HepG2 (cell line): ENCODE measurements around the gene MMP24OS. TPM values are rescaled to one million over a fixed set of nuclear protein-coding genes. Genes with fewer than 3 reads are reported as not detected.

ENCODE experiments used
- CREM ChIP-seq, 2 experiments: sonication (generic) in 1 of 2; formaldehyde crosslinking in 1 of 2; IDR thresholded peaks; 2 replicates each; pipeline versions ENCODE4 v1.4.0 to v1.6.1; 2016 to 2020; ENCODE audit warnings: antibody characterized with exemption in 1 of 2, mild to moderate bottlenecking in 1 of 2, missing genetic modification reagents in 1 of 2
- HNF1B ChIP-seq: sonication (generic); formaldehyde crosslinking; IDR thresholded peaks from 2 replicates; pipeline ENCODE4 v1.5.1; 2020; ENCODE audit warnings: mild to moderate bottlenecking, moderate library complexity, missing genetic modification reagents
- HOMEZ ChIP-seq: IDR thresholded peaks from 2 replicates; pipeline ENCODE4 v1.6.1; 2016; ENCODE audit warnings: low read depth
- HOXA5 ChIP-seq: sonication (generic); formaldehyde crosslinking; IDR thresholded peaks from 2 replicates; pipeline ENCODE4 v1.4.0; 2020; ENCODE audit warnings: missing genetic modification reagents
- NFRKB ChIP-seq: fragments of 450-650 bp; IDR thresholded peaks from 2 replicates; pipeline ENCODE4 v1.6.1; 2017
- PATZ1 ChIP-seq: sonication (generic); formaldehyde crosslinking; IDR thresholded peaks from 2 replicates; pipeline ENCODE4 v1.4.0; 2020; ENCODE audit warnings: missing genetic modification reagents
- RCOR2 ChIP-seq: IDR thresholded peaks from 2 replicates; pipeline ENCODE4 v1.6.1; 2016; ENCODE audit warnings: missing biosample characterization, missing genetic modification reagents
- TARDBP ChIP-seq: sonication (generic); formaldehyde crosslinking; IDR thresholded peaks from 2 replicates; pipeline ENCODE4 v1.8.0; 2022; ENCODE audit warnings: mild to moderate bottlenecking, missing genetic modification reagents
- TP53 ChIP-seq: sonication (generic); formaldehyde crosslinking; conservative IDR thresholded peaks from 2 replicates; pipeline ENCODE4 v1.4.0; 2020; ENCODE audit warnings: missing genetic modification reagents
- U2AF2 ChIP-seq: fragments of 200-400 bp; formaldehyde crosslinking; IDR thresholded peaks from 2 replicates; pipeline ENCODE4 v1.6.1; 2017; ENCODE audit warnings: low read depth, mild to moderate bottlenecking, low read length
- ZNF10 ChIP-seq: sonication (generic); formaldehyde crosslinking; IDR thresholded peaks from 2 replicates; pipeline ENCODE4 v1.4.0; 2020; ENCODE audit warnings: mild to moderate bottlenecking, low read depth, missing genetic modification reagents, borderline replicate concordance
- ZNF510 ChIP-seq: sonication (generic); formaldehyde crosslinking; IDR thresholded peaks from 2 replicates; pipeline ENCODE4 v1.4.0; 2020; ENCODE audit warnings: low read depth, mild to moderate bottlenecking, missing genetic modification reagents
- ZNF674 ChIP-seq: sonication (generic); formaldehyde crosslinking; IDR thresholded peaks from 2 replicates; pipeline ENCODE4 v1.5.0; 2020; ENCODE audit warnings: low read depth, mild to moderate bottlenecking, missing genetic modification reagents
- ZNF784 ChIP-seq: sonication (generic); formaldehyde crosslinking; IDR thresholded peaks from 2 replicates; pipeline ENCODE4 v1.5.1; 2020; ENCODE audit warnings: missing genetic modification reagents, mild to moderate bottlenecking, borderline replicate concordance
- polyA plus RNA-seq, 8 experiments: library from polyadenylated mRNA; depleted of rRNA in 3 of 8; stranded (reverse) in 7 of 8; unstranded in 1 of 8; fragments of >200 nt; fragmentation: Illumina TruSeq in 4 of 8; extraction: Trizol in 4 of 8; gene quantifications; 2 replicates each; pipeline versions ENCODE4 v1.2.1 to v1.2.3, GENCODE V29; 2011 to 2016; ENCODE audit warnings: low read depth in 4 of 8, missing spikeins in 1 of 8, mixed read lengths in 1 of 8; ENCODE audit not compliant: insufficient read depth in 1 of 8
- total RNA-seq, 5 experiments: library from RNA; depleted of rRNA; stranded (reverse); fragments of >200 nt; fragmentation: Illumina TruSeq; extraction: Trizol; gene quantifications; 2 replicates each; pipeline ENCODE4 v1.2.3, GENCODE V29; 2016; ENCODE audit warnings: low read depth in 1 of 5
- TF ChIP-seq, protein P1 (sequence below): IDR thresholded peaks from 2 replicates; pipeline ENCODE4 v1.6.1; 2012; ENCODE audit warnings: low read length, improper control_type of control experiment

The MMP24OS gene
- total and polyA plus RNA-seq, 2 of the 13 experiments (the other 11 are each of a cell fraction or from before 2014, with no cell fraction given), result 6.0 to 8.5 TPM

- no peak for TF ChIP-seq ZNF784 (CRISPR knock-in tag)
- no peak for TF ChIP-seq HOXA5 (CRISPR knock-in tag)
- TF ChIP-seq HNF1B (CRISPR knock-in tag), result no peak
- peak; percentile 66; the same call in 1 of the 2 replicates for TF ChIP-seq RCOR2 (CRISPR knock-in tag)
- peak; percentile 16; the same call in 1 of the 2 replicates for TF ChIP-seq PATZ1 (CRISPR knock-in tag)
- no peak for TF ChIP-seq NFRKB
- TF ChIP-seq, protein P1, sequence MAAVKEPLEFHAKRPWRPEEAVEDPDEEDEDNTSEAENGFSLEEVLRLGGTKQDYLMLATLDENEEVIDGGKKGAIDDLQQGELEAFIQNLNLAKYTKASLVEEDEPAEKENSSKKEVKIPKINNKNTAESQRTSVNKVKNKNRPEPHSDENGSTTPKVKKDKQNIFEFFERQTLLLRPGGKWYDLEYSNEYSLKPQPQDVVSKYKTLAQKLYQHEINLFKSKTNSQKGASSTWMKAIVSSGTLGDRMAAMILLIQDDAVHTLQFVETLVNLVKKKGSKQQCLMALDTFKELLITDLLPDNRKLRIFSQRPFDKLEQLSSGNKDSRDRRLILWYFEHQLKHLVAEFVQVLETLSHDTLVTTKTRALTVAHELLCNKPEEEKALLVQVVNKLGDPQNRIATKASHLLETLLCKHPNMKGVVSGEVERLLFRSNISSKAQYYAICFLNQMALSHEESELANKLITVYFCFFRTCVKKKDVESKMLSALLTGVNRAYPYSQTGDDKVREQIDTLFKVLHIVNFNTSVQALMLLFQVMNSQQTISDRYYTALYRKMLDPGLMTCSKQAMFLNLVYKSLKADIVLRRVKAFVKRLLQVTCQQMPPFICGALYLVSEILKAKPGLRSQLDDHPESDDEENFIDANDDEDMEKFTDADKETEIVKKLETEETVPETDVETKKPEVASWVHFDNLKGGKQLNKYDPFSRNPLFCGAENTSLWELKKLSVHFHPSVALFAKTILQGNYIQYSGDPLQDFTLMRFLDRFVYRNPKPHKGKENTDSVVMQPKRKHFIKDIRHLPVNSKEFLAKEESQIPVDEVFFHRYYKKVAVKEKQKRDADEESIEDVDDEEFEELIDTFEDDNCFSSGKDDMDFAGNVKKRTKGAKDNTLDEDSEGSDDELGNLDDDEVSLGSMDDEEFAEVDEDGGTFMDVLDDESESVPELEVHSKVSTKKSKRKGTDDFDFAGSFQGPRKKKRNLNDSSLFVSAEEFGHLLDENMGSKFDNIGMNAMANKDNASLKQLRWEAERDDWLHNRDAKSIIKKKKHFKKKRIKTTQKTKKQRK, result no peak
- TF ChIP-seq CREM (IDR thresholded peaks at IDR 0.05), result no peak
- TF ChIP-seq CREM (CRISPR knock-in tag; IDR thresholded peaks at IDR 0.05), result no peak
- TF ChIP-seq U2AF2, result no peak
- no peak for TF ChIP-seq TARDBP (CRISPR knock-in tag)
- no peak; the same call in 1 of the 2 replicates for TF ChIP-seq HOMEZ
- TF ChIP-seq ZNF510 (CRISPR knock-in tag), result no peak
- no peak for TF ChIP-seq TP53 (CRISPR knock-in tag)
- no peak for TF ChIP-seq ZNF10 (CRISPR knock-in tag)
- TF ChIP-seq ZNF674 (CRISPR knock-in tag), result no peak
Measured at GRCh38 chr20:35305682-35306556, 28.0 kb upstream of the MMP24OS start (continued).
